WTC11 (cell line): ENCODE results near the gene RSPO4. TPM values are rescaled to one million over a fixed set of nuclear protein-coding genes. Genes with fewer than 3 reads are reported as not detected.

Experiments
- ATAC-seq: fragments of 200-7000 bp; cut with Tn5 transposase; 2 replicates; pipeline ENCODE4 v1.10.0; 2021; ENCODE audit warnings: mild to moderate bottlenecking, moderate library complexity
- Bru-seq: library from RNA; stranded (reverse); fragments of 400-500 nt; gene quantifications from one replicate; lab custom pipeline; 2021; lab: Mats Ljungman, UMichigan
- CTCF ChIA-PET: fragments of 300-600 bp; sonication (Branson Sonifier 250); formaldehyde crosslinking; loops from one replicate; lab custom pipeline; 2021; ENCODE audit warnings: antibody characterized with exemption; lab: Charles Lee
- POLR2A ChIA-PET: fragments of 350-600 bp; sonication (Branson Sonifier 250); formaldehyde crosslinking; loops from one replicate; lab custom pipeline; 2021; ENCODE audit warnings: antibody characterized with exemption; lab: Charles Lee
- DNase-seq: peaks from one replicate; pipeline ENCODE4 v3.0.0; 2021; ENCODE audit warnings: low spot score
- H3K27ac Mint-ChIP-seq: 2 replicates; pipeline ENCODE4 v1.8.0; 2021; ENCODE audit warnings: mixed read lengths
- H3K27me3 Mint-ChIP-seq: 2 replicates; pipeline ENCODE4 v1.8.0; 2021; ENCODE audit warnings: low read depth, mild to moderate bottlenecking, moderate library complexity, mixed read lengths
- H3K36me3 Mint-ChIP-seq: 2 replicates; pipeline ENCODE4 v1.8.0; 2021; ENCODE audit warnings: mixed read lengths
- H3K4me1 Mint-ChIP-seq: 2 replicates; pipeline ENCODE4 v1.8.0; 2022; ENCODE audit warnings: mixed read lengths
- H3K4me3 Mint-ChIP-seq: 2 replicates; pipeline ENCODE4 v1.8.0; 2021; ENCODE audit warnings: mild to moderate bottlenecking, moderate library complexity, mixed read lengths
- H3K9me3 Mint-ChIP-seq: 2 replicates; pipeline ENCODE4 v1.8.0; 2021; ENCODE audit warnings: mixed read lengths
- ARID4B ChIP-seq: sonication (generic); formaldehyde crosslinking; IDR thresholded peaks from 2 replicates; pipeline ENCODE4 v1.8.0; 2023; ENCODE audit warnings: missing genetic modification reagents, mild to moderate bottlenecking, borderline replicate concordance
- CREM ChIP-seq: sonication (generic); formaldehyde crosslinking; IDR thresholded peaks from 2 replicates; pipeline ENCODE4 v1.8.1; 2022; ENCODE audit warnings: mild to moderate bottlenecking, missing genetic modification reagents, moderate library complexity
- E2F5 ChIP-seq: sonication (generic); formaldehyde crosslinking; IDR thresholded peaks from 2 replicates; pipeline ENCODE4 v1.8.1; 2022; ENCODE audit warnings: mild to moderate bottlenecking, moderate library complexity, missing genetic modification reagents
- ESRRA ChIP-seq: sonication (generic); formaldehyde crosslinking; IDR thresholded peaks from 2 replicates; pipeline ENCODE4 v1.8.1; 2022; ENCODE audit warnings: mild to moderate bottlenecking, missing genetic modification reagents, borderline replicate concordance
- FOXP4 ChIP-seq: sonication (generic); formaldehyde crosslinking; IDR thresholded peaks from 2 replicates; pipeline ENCODE4 v1.8.0; 2022; ENCODE audit warnings: mild to moderate bottlenecking, missing genetic modification reagents
- MAX ChIP-seq: sonication (generic); formaldehyde crosslinking; IDR thresholded peaks from 2 replicates; pipeline ENCODE4 v1.8.0; 2022; ENCODE audit warnings: mild to moderate bottlenecking, missing genetic modification reagents
- NFE2L1 ChIP-seq: sonication (generic); formaldehyde crosslinking; IDR thresholded peaks from 2 replicates; pipeline ENCODE4 v1.8.1; 2023; ENCODE audit warnings: missing genetic modification reagents
- SMAD3 ChIP-seq: sonication (generic); formaldehyde crosslinking; IDR thresholded peaks from 2 replicates; pipeline ENCODE4 v1.8.0; 2022; ENCODE audit warnings: missing genetic modification reagents, mild to moderate bottlenecking, borderline replicate concordance
- TEAD4 ChIP-seq: sonication (generic); formaldehyde crosslinking; IDR thresholded peaks from 2 replicates; pipeline ENCODE4 v1.8.0; 2022; ENCODE audit warnings: mild to moderate bottlenecking, missing genetic modification reagents
- USF2 ChIP-seq: sonication (generic); formaldehyde crosslinking; IDR thresholded peaks from 2 replicates; pipeline ENCODE4 v1.8.1; 2023; ENCODE audit warnings: mild to moderate bottlenecking, missing genetic modification reagents, moderate library complexity
- ZNF232 ChIP-seq: sonication (generic); formaldehyde crosslinking; IDR thresholded peaks from 2 replicates; pipeline ENCODE4 v1.8.0; 2022; ENCODE audit warnings: mild to moderate bottlenecking, missing genetic modification reagents
- ZNF425 ChIP-seq: fragments of 250-450 bp; sonication (Bioruptor Pico); conservative IDR thresholded peaks from 2 replicates; pipeline ENCODE4 v1.9.0; 2021; ENCODE audit warnings: mild to moderate bottlenecking
- ZNF512 ChIP-seq: sonication (generic); formaldehyde crosslinking; IDR thresholded peaks from 2 replicates; pipeline ENCODE4 v1.8.1; 2022; ENCODE audit warnings: missing genetic modification reagents, borderline replicate concordance
- long read RNA-seq, 3 experiments: library from RNA in 1 of 3; library from capped mRNA in 1 of 3; library from polyadenylated mRNA in 1 of 3; unstranded in 2 of 3; stranded (forward) in 1 of 3; transcript quantifications; one replicate each; pipeline ENCODE4 v2.0.0, GENCODE V29; 2021
- total RNA-seq: library from RNA; stranded (reverse); gene quantifications from 3 replicates; pipeline ENCODE4 v1.2.3, GENCODE V29; 2021

The RSPO4 gene
- 4.5 to 9.0 TPM (median 8.5 TPM) in 3 replicates for total RNA-seq
- Bru-seq, nascent RNA: percentile 45 among the genes with signal in this experiment
- long read RNA-seq, experiment 1, transcript RSPO4-201 (5 exons, 2,707 nt): major isoform, 6 of 25 reads
- long read RNA-seq, experiment 1, partial matches to known transcripts: 0 of 25 reads
- long read RNA-seq, experiment 1, other reads (novel, unspliced or antisense): 15 of 25 reads
- long read RNA-seq, experiment 2, partial matches to known transcripts: 1 of 4 reads
- long read RNA-seq, experiment 2, other reads (novel, unspliced or antisense): 2 of 4 reads
- long read RNA-seq, experiment 3: 0 reads

GRCh38 chr20:1001911-1002681 is at the start of gene RSPO4:
TSS of gene RSPO4 (minus strand) at chr20:1002311. CDS start at chr20:1002164, 147 bp downstream.
- peak; percentile 39 for ATAC-seq
- peak; percentile 51 for DNase-seq
- no peaks in the 10 kb centered on the region for H3K9me3 Mint-ChIP-seq
- H3K4me1 Mint-ChIP-seq: peaks cover 10% of the 10 kb centered on the region
- peaks cover 47% of the 10 kb centered on the region for H3K27me3 Mint-ChIP-seq
- TF ChIP-seq FOXP4 (CRISPR knock-in tag) (peak; percentile 69; the same call in 1 of the 2 replicates), E2F5 (CRISPR knock-in tag) (no peak; the same call in 1 of the 2 replicates), SMAD3 (peak; percentile 36; the same call in 1 of the 2 replicates), ZNF232 (peak; percentile 69; the same call in 1 of the 2 replicates), TEAD4 (CRISPR knock-in tag) (no peak), MAX (CRISPR knock-in tag) (peak; percentile 82; the same call in 1 of the 2 replicates), ESRRA (CRISPR knock-in tag) (no peak), ZNF425 (CRISPR knock-in tag) (no peak), CREM (CRISPR knock-in tag) (0 out of 2 replicates have a peak, but pooled peaks have one; percentile 40), ARID4B (CRISPR knock-in tag) (no peak; the same call in 1 of the 2 replicates), USF2 (CRISPR knock-in tag) (peak; percentile 47), ZNF512 (CRISPR knock-in tag) (peak; percentile 94), NFE2L1 (CRISPR knock-in tag) (no peak)
- H3K27ac Mint-ChIP-seq: no peak within 1 kb of the TSS
- CTCF ChIA-PET: interaction anchor here (2.5 kb wide), 1 partner anchor 106 kb away, joined by 8 read pairs; no protein-coding TSS in a partner anchor
- H3K36me3 Mint-ChIP-seq: no peaks in the 10 kb centered on the region
- peak within 1 kb of the TSS; percentile 80 for H3K4me3 Mint-ChIP-seq
- POLR2A ChIA-PET: no interaction called here
